Measurements from ENCODE around the gene YWHAE. TPM values are rescaled to one million over a fixed set of nuclear protein-coding genes. Genes with fewer than 3 reads are reported as not detected.

Gene YWHAE
- total and polyA plus RNA-seq, 9 of the 15 experiments (the other 6 are each of a cell fraction or from before 2014, with no cell fraction given): 184 to 727 (median 448) TPM

DNA sequence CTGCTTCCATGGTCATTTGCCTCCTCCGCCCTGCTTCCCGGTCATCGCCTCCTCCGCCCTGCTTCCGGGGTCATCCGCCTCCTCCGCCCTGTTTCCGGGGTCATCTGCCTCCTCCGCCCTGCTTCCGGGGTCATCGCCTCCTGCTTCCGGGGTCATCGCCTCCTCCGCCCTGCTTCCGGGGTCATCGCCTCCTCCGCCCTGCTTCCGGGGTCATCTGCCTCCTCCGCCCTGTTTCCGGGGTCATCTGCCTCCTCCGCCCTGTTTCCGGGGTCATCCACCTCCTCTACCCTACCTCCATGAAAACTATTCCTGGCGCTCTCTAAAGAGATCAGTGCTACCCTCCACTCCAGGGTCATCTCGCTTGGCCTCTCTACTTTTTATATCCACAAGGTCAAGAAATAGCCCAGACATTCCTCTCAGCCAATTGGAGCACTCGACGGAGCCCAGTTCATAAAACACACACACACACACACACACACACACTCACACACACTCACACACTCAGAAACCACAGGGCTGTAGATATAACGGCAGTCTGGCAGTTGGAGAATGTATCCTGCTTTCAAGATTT lies 75.7 kb downstream of the YWHAE start (continued):
- TF ChIP-seq, protein P1, sequence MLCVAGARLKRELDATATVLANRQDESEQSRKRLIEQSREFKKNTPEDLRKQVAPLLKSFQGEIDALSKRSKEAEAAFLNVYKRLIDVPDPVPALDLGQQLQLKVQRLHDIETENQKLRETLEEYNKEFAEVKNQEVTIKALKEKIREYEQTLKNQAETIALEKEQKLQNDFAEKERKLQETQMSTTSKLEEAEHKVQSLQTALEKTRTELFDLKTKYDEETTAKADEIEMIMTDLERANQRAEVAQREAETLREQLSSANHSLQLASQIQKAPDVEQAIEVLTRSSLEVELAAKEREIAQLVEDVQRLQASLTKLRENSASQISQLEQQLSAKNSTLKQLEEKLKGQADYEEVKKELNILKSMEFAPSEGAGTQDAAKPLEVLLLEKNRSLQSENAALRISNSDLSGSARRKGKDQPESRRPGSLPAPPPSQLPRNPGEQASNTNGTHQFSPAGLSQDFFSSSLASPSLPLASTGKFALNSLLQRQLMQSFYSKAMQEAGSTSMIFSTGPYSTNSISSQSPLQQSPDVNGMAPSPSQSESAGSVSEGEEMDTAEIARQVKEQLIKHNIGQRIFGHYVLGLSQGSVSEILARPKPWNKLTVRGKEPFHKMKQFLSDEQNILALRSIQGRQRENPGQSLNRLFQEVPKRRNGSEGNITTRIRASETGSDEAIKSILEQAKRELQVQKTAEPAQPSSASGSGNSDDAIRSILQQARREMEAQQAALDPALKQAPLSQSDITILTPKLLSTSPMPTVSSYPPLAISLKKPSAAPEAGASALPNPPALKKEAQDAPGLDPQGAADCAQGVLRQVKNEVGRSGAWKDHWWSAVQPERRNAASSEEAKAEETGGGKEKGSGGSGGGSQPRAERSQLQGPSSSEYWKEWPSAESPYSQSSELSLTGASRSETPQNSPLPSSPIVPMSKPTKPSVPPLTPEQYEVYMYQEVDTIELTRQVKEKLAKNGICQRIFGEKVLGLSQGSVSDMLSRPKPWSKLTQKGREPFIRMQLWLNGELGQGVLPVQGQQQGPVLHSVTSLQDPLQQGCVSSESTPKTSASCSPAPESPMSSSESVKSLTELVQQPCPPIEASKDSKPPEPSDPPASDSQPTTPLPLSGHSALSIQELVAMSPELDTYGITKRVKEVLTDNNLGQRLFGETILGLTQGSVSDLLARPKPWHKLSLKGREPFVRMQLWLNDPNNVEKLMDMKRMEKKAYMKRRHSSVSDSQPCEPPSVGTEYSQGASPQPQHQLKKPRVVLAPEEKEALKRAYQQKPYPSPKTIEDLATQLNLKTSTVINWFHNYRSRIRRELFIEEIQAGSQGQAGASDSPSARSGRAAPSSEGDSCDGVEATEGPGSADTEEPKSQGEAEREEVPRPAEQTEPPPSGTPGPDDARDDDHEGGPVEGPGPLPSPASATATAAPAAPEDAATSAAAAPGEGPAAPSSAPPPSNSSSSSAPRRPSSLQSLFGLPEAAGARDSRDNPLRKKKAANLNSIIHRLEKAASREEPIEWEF (CRISPR knock-in tag; IDR thresholded peaks at IDR 0.05): no peak
- TF ChIP-seq, protein P2, sequence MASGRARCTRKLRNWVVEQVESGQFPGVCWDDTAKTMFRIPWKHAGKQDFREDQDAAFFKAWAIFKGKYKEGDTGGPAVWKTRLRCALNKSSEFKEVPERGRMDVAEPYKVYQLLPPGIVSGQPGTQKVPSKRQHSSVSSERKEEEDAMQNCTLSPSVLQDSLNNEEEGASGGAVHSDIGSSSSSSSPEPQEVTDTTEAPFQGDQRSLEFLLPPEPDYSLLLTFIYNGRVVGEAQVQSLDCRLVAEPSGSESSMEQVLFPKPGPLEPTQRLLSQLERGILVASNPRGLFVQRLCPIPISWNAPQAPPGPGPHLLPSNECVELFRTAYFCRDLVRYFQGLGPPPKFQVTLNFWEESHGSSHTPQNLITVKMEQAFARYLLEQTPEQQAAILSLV (tag; IDR thresholded peaks at IDR 0.05): no peak
- TF ChIP-seq, protein P3, sequence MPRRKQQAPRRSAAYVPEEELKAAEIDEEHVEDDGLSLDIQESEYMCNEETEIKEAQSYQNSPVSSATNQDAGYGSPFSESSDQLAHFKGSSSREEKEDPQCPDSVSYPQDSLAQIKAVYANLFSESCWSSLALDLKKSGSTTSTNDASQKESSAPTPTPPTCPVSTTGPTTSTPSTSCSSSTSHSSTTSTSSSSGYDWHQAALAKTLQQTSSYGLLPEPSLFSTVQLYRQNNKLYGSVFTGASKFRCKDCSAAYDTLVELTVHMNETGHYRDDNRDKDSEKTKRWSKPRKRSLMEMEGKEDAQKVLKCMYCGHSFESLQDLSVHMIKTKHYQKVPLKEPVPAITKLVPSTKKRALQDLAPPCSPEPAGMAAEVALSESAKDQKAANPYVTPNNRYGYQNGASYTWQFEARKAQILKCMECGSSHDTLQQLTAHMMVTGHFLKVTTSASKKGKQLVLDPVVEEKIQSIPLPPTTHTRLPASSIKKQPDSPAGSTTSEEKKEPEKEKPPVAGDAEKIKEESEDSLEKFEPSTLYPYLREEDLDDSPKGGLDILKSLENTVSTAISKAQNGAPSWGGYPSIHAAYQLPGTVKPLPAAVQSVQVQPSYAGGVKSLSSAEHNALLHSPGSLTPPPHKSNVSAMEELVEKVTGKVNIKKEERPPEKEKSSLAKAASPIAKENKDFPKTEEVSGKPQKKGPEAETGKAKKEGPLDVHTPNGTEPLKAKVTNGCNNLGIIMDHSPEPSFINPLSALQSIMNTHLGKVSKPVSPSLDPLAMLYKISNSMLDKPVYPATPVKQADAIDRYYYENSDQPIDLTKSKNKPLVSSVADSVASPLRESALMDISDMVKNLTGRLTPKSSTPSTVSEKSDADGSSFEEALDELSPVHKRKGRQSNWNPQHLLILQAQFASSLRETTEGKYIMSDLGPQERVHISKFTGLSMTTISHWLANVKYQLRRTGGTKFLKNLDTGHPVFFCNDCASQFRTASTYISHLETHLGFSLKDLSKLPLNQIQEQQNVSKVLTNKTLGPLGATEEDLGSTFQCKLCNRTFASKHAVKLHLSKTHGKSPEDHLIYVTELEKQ (CRISPR knock-in tag; IDR thresholded peaks at IDR 0.05): no peak
- TF ChIP-seq ZNF717 (CRISPR knock-in tag; IDR thresholded peaks at IDR 0.05) (no peak), ZNF431 (CRISPR knock-in tag; IDR thresholded peaks at IDR 0.05) (peak; percentile 33; the same call in 1 of the 2 replicates), ZNF507 (tag; conservative IDR thresholded peaks at IDR 0.05) (no peak), YY1 (IDR thresholded peaks at IDR 0.05; ENCODE audit: borderline replicate concordance in 1 of 3, control insufficient read depth in 1 of 3, extremely low read depth in 1 of 3, insufficient read depth in 3 of 3, insufficient read length in 1 of 3, insufficient replicate concordance in 2 of 3, low read depth in 1 of 3, low read length in 2 of 3) (peak in 1 of 3 experiments; percentile 19), JUND (IDR thresholded peaks at IDR 0.05; ENCODE audit: borderline replicate concordance, low read depth, low read length) (no peak), JUND (tag; IDR thresholded peaks at IDR 0.05; ENCODE audit: borderline replicate concordance, low read depth, low read length) (peak; percentile 28; the same call in 1 of the 3 replicates), ZNF253 (CRISPR knock-in tag; conservative IDR thresholded peaks at IDR 0.05) (no peak), KDM2B (CRISPR knock-in tag; IDR thresholded peaks at IDR 0.05) (no peak), KAT2B (IDR thresholded peaks at IDR 0.05; ENCODE audit: low read depth, low read length) (no peak)
- TF ChIP-seq, protein P4, sequence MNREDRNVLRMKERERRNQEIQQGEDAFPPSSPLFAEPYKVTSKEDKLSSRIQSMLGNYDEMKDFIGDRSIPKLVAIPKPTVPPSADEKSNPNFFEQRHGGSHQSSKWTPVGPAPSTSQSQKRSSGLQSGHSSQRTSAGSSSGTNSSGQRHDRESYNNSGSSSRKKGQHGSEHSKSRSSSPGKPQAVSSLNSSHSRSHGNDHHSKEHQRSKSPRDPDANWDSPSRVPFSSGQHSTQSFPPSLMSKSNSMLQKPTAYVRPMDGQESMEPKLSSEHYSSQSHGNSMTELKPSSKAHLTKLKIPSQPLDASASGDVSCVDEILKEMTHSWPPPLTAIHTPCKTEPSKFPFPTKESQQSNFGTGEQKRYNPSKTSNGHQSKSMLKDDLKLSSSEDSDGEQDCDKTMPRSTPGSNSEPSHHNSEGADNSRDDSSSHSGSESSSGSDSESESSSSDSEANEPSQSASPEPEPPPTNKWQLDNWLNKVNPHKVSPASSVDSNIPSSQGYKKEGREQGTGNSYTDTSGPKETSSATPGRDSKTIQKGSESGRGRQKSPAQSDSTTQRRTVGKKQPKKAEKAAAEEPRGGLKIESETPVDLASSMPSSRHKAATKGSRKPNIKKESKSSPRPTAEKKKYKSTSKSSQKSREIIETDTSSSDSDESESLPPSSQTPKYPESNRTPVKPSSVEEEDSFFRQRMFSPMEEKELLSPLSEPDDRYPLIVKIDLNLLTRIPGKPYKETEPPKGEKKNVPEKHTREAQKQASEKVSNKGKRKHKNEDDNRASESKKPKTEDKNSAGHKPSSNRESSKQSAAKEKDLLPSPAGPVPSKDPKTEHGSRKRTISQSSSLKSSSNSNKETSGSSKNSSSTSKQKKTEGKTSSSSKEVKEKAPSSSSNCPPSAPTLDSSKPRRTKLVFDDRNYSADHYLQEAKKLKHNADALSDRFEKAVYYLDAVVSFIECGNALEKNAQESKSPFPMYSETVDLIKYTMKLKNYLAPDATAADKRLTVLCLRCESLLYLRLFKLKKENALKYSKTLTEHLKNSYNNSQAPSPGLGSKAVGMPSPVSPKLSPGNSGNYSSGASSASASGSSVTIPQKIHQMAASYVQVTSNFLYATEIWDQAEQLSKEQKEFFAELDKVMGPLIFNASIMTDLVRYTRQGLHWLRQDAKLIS (CRISPR knock-in tag; IDR thresholded peaks at IDR 0.05): no peak

Data from K562 (cell line).